ENCODE results near the gene TAS2R20. TPM values are rescaled to one million over a fixed set of nuclear protein-coding genes. Genes with fewer than 3 reads are reported as not detected.

TAS2R20 gene
- total and polyA plus RNA-seq, 2 donors (not counting 3 experiments of a cell fraction or from before 2014, with no cell fraction given) = 0.48 to 3.3 TPM

- Histone ChIP-seq H3K4me2 (ENCODE audit: insufficient read depth, low read length) (no peak within 1 kb of the TSS), H3K9me1 (replicated peaks; ENCODE audit: control insufficient read depth, extremely low read depth, insufficient read depth, low read length) (no peaks in the 10 kb centered on the region), H3K27ac (ENCODE audit: insufficient read depth, low read depth, low read length) (no peak within 1 kb of the TSS), H3K4me3 (replicated peaks in 1 of 3; ENCODE audit: insufficient read depth in 1 of 3, low read depth in 1 of 3, low read length in 3 of 3) (no peak within 1 kb of the TSS), H3K9ac (replicated peaks; ENCODE audit: extremely low read depth, insufficient read depth, low read length) (no peak within 1 kb of the TSS), H3K9me3 (replicated peaks; ENCODE audit: control insufficient read depth, insufficient read depth, low read length) (no peaks in the 10 kb centered on the region), H2AFZ (ENCODE audit: low read depth, low read length) (no peak within 1 kb of the TSS), H3K79me2 (ENCODE audit: control insufficient read depth, insufficient read depth, low read length) (no peaks in the 10 kb centered on the region), H3K4me1 (ENCODE audit: control insufficient read depth, extremely low read depth, insufficient read depth, low read length) (no peaks in the 10 kb centered on the region), H3K36me3 (ENCODE audit: control insufficient read depth in 2 of 2, extremely low read depth in 1 of 2, insufficient read depth in 2 of 2, low read length in 2 of 2) (no peaks in the 10 kb centered on the region), H3K27me3 (ENCODE audit: control insufficient read depth in 2 of 2, insufficient read depth in 2 of 2, low read length in 2 of 2) (no peaks in the 10 kb centered on the region), H4K20me1 (replicated peaks; ENCODE audit: control insufficient read depth, extremely low read depth, insufficient read depth, low read length) (no peaks in the 10 kb centered on the region)
- no peak for DNase-seq (ENCODE audit: low read depth, low spot score)
- no peak for FAIRE-seq
- dilution Hi-C loops (cut with MboI; ENCODE audit: extremely low pct_ligation_motif_present, low sequenced_read_pairs) = no loop called here
- TF ChIP-seq FOS (IDR thresholded peaks at IDR 0.05; ENCODE audit: borderline replicate concordance, insufficient read depth, low read length) (no peak), MAX (IDR thresholded peaks at IDR 0.05; ENCODE audit: insufficient read depth, insufficient read length) (no peak), GATA2 (IDR thresholded peaks at IDR 0.05; ENCODE audit: insufficient read depth, insufficient read length, low read depth, low read length) (no peak), POLR2AphosphoS5 (IDR thresholded peaks at IDR 0.05; ENCODE audit: insufficient read depth, low read depth, low read length) (no peak), CTCF (IDR thresholded peaks at IDR 0.05; ENCODE audit: extremely low read depth in 1 of 2, insufficient read depth in 1 of 2, low read depth in 1 of 2, low read length in 2 of 2) (no peak), POLR2A (IDR thresholded peaks at IDR 0.05; ENCODE audit: low read depth, low read length) (no peak), JUN (IDR thresholded peaks at IDR 0.05; ENCODE audit: borderline replicate concordance, insufficient read depth, insufficient read length, low read depth) (no peak), EZH2 (IDR thresholded peaks at IDR 0.05; ENCODE audit: borderline replicate concordance, low read depth, low read length, severe bottlenecking) (no peak), MYC (IDR thresholded peaks at IDR 0.05; ENCODE audit: low read depth, low read length) (no peak)
- ChIA-PET POLR2A (no interaction called here), CTCF (no interaction called here)
- BruUV-seq (replicated peaks) = no TSS peak
- intact Hi-C loops (cut with micrococcal nuclease) = no loop called here
Observed at GRCh38 chr12:11031307-11031706, 33.2 kb upstream of the TAS2R20 start, which contains the start of gene TAS2R31. TSS of gene TAS2R31 (minus strand) at chr12:11031407. CDS start at chr12:11031335, 72 bp downstream.

All from endothelial cell of umbilical vein (primary cell).